Endothelial cell of umbilical vein (primary cell): ENCODE results near the gene AUTS2. TPM values are rescaled to one million over a fixed set of nuclear protein-coding genes. Genes with fewer than 3 reads are reported as not detected.

Experiments
- BruUV-seq: library from RNA; stranded (reverse); fragments of 400-500 nt; replicated peaks from 2 replicates; lab custom pipeline; 2021; lab: Mats Ljungman, UMichigan
- CTCF ChIA-PET: fragments of 300-600, 350-600 bp; sonication (Branson Sonifier 250); formaldehyde crosslinking; loops from one replicate; lab custom pipeline; 2021; ENCODE audit warnings: antibody characterized with exemption, inconsistent platforms; lab: Charles Lee
- POLR2A ChIA-PET: fragments of 300-600, 350-600 bp; sonication (Branson Sonifier 250); formaldehyde crosslinking; loops from one replicate; lab custom pipeline; 2021; ENCODE audit warnings: antibody characterized with exemption, inconsistent platforms; lab: Charles Lee
- DNase-seq: peaks from one replicate; pipeline ENCODE4 v3.0.0-alpha.2; 2011; ENCODE audit warnings: low read depth, low spot score
- FAIRE-seq: peaks from 2 replicates; lab custom pipeline; 2011; peaks lifted over from hg19 to GRCh38; lab: Jason Lieb, UNC
- H2AFZ ChIP-seq: 2 replicates; pipeline ENCODE4 v1.6.0; 2012; ENCODE audit warnings: low read depth, low read length, control low read depth, inconsistent platforms
- H3K27ac ChIP-seq: 2 replicates; pipeline ENCODE4 v1.5.1; 2011; ENCODE audit warnings: low read depth, mild to moderate bottlenecking, control low read depth, low read length, moderate library complexity; ENCODE audit not compliant: insufficient read depth
- H3K27me3 ChIP-seq, 2 experiments: 2 replicates each; pipeline versions ENCODE4 v1.6.0 to v1.6.1; 2011; ENCODE audit warnings: low read length in 2 of 2, mixed read lengths in 1 of 2; ENCODE audit not compliant: control insufficient read depth in 2 of 2, insufficient read depth in 2 of 2
- H3K36me3 ChIP-seq, 2 experiments: 2 replicates in 1 of 2; 3 replicates in 1 of 2; pipeline ENCODE4 v1.5.1; 2011; ENCODE audit warnings: low read length in 2 of 2, mild to moderate bottlenecking in 1 of 2, moderate library complexity in 1 of 2; ENCODE audit not compliant: control insufficient read depth in 2 of 2, insufficient read depth in 2 of 2; ENCODE audit errors: extremely low read depth in 1 of 2
- H3K4me1 ChIP-seq: 3 replicates; pipeline ENCODE4 v1.5.1; 2011; ENCODE audit warnings: mild to moderate bottlenecking, low read length; ENCODE audit not compliant: control insufficient read depth, insufficient read depth; ENCODE audit errors: extremely low read depth
- H3K4me2 ChIP-seq: 2 replicates; pipeline ENCODE4 v1.6.1; 2011; ENCODE audit warnings: low read length, control low read depth, mixed read lengths; ENCODE audit not compliant: insufficient read depth
- H3K4me3 ChIP-seq, 3 experiments: fragments of 200-600 bp in 1 of 3; sonication (generic), shearing (Covaris generic) in 1 of 3; replicated peaks in 1 of 3; 2 replicates each; pipeline ENCODE4 v1.5.1; 2011 to 2016; ENCODE audit warnings: control low read depth in 3 of 3, low read length in 3 of 3, mild to moderate bottlenecking in 2 of 3, inconsistent platforms in 1 of 3, low read depth in 1 of 3, moderate library complexity in 1 of 3; ENCODE audit not compliant: insufficient read depth in 1 of 3
- H3K79me2 ChIP-seq: 2 replicates; pipeline ENCODE4 v1.6.0; 2012; ENCODE audit warnings: low read length, inconsistent platforms; ENCODE audit not compliant: control insufficient read depth, insufficient read depth
- H3K9ac ChIP-seq: replicated peaks from 2 replicates; pipeline ENCODE3; 2011; ENCODE audit warnings: low read length, control low read depth; ENCODE audit not compliant: insufficient read depth; ENCODE audit errors: extremely low read depth
- H3K9me1 ChIP-seq: replicated peaks from 3 replicates; pipeline ENCODE4 v1.6.0; 2011; ENCODE audit warnings: mild to moderate bottlenecking, low read length; ENCODE audit not compliant: control insufficient read depth, insufficient read depth; ENCODE audit errors: extremely low read depth
- H3K9me3 ChIP-seq: replicated peaks from 2 replicates; pipeline ENCODE4 v1.5.1; 2012; ENCODE audit warnings: low read length, inconsistent platforms; ENCODE audit not compliant: control insufficient read depth, insufficient read depth
- H4K20me1 ChIP-seq: replicated peaks from 2 replicates; pipeline ENCODE3; 2011; ENCODE audit warnings: mild to moderate bottlenecking, low read length; ENCODE audit not compliant: control insufficient read depth, insufficient read depth; ENCODE audit errors: extremely low read depth
- EZH2 ChIP-seq: IDR thresholded peaks from 2 replicates; pipeline ENCODE4 v1.6.1; 2012; ENCODE audit warnings: borderline replicate concordance, low read depth, mild to moderate bottlenecking, moderate library complexity, low read length, inconsistent platforms; ENCODE audit not compliant: severe bottlenecking
- FOS ChIP-seq: IDR thresholded peaks from 2 replicates; pipeline ENCODE4 v1.6.1; 2011; ENCODE audit warnings: mild to moderate bottlenecking, low read length, moderate library complexity, borderline replicate concordance; ENCODE audit not compliant: insufficient read depth
- GATA2 ChIP-seq: IDR thresholded peaks from 2 replicates; pipeline ENCODE4 v1.7.0; 2011; ENCODE audit warnings: low read depth, mild to moderate bottlenecking, moderate library complexity, mixed read lengths, low read length; ENCODE audit not compliant: insufficient read length, insufficient read depth
- JUN ChIP-seq: IDR thresholded peaks from 2 replicates; pipeline ENCODE4 v1.6.1; 2011; ENCODE audit warnings: borderline replicate concordance, low read depth; ENCODE audit not compliant: insufficient read length, insufficient read depth
- MYC ChIP-seq: IDR thresholded peaks from one replicate; pipeline ENCODE4 v1.6.1; 2011; ENCODE audit warnings: mild to moderate bottlenecking, low read depth, low read length
- POLR2A ChIP-seq: IDR thresholded peaks from 2 replicates; pipeline ENCODE4 v1.6.1; 2012; ENCODE audit warnings: low read depth, mild to moderate bottlenecking, control low read depth, low read length
- POLR2AphosphoS5 ChIP-seq: IDR thresholded peaks from 2 replicates; pipeline ENCODE4 v1.6.1; 2012; ENCODE audit warnings: low read depth, mild to moderate bottlenecking, control low read depth, low read length, moderate library complexity; ENCODE audit not compliant: insufficient read depth
- dilution Hi-C: fragments of 300-500 bp; cut with MboI; formaldehyde crosslinking; loops from one replicate; pipeline ENCODE4 v1.15.0; 2019; ENCODE audit warnings: low sequenced_read_pairs; ENCODE audit not compliant: extremely low pct_ligation_motif_present
- intact Hi-C: fragments of 100-400 bp; cut with micrococcal nuclease; formaldehyde crosslinking; loops from one replicate; pipeline ENCODE4 v1.10.0; 2022
- polyA plus RNA-seq, 4 experiments: library from polyadenylated mRNA; depleted of rRNA in 3 of 4; stranded (reverse) in 3 of 4; unstranded in 1 of 4; fragments of >200 nt; gene quantifications; 2 replicates each; pipeline versions ENCODE4 v1.2.1 to v1.2.3, GENCODE V29; 2011 to 2012; ENCODE audit warnings: missing spikeins in 1 of 4
- total RNA-seq: library from RNA; stranded (reverse); gene quantifications from 2 replicates; pipeline ENCODE4 v1.2.3, GENCODE V29; 2021
- TF ChIP-seq, protein P1 (sequence below), 2 donors: IDR thresholded peaks; 1 replicate in 1 of 2; 2 replicates in 1 of 2; pipeline ENCODE4 v1.5.1; 2011; ENCODE audit warnings: low read length in 2 of 2, mild to moderate bottlenecking in 2 of 2, moderate library complexity in 2 of 2, control low read depth in 1 of 2, inconsistent platforms in 1 of 2, low read depth in 1 of 2; ENCODE audit not compliant: insufficient read depth in 1 of 2; ENCODE audit errors: extremely low read depth in 1 of 2
- TF ChIP-seq, protein P2 (sequence below): IDR thresholded peaks from 2 replicates; pipeline ENCODE4 v1.6.1; 2011; ENCODE audit not compliant: insufficient read depth, insufficient read length

The AUTS2 gene
- total and polyA plus RNA-seq, 2 donors (not counting 3 experiments of a cell fraction or from before 2014, with no cell fraction given), result 0.59 to 8.0 TPM

DNA sequence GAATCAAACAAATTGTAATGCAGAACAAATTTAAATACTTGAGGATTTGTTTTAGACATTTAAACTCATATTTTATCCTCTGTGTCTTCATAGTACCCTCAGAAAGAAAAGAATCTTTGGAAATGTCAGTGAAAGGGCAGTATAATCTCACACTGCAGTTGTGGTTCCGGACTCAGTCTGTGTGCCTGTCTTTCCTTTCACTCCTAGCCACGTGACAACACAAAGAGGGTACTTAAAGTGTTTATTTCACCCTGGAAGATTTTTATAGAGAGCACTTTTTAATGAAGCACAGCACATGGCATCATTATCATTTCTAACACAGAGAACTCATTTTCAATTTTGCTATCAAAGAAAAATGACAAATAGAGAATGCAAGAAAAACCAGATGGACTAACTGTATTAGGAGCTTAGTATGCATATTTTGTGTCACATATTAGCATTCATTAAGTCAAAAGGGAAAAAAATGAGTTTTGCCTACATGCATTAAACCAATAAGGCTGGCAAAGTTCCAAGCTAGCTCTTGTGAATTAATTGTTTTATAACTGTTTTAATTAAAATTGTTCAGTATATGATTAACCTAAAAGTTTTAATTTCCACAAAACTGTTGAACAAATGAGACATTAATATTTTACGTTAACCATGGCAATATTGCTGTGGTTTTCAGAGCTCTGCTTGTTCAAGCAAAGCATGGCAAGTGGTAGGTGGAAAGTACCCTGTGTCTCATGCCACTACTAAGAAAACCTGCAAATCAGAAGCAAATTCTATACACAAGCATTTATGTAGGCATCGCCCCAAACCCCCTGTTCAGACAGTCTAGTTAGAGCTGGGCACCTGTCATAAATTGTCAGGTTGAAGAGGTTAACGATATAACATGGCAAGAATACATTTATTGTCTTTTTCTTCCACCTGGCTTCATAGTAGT, 65.9 kb downstream of the AUTS2 start:
- Histone ChIP-seq H3K4me1 (no peaks in the 10 kb centered on the region), H3K4me2 (no peak overlapping the region), H3K36me3 (no peaks in the 10 kb centered on the region), H3K27ac (no peak overlapping the region), H3K9me1 (no peaks in the 10 kb centered on the region), H3K79me2 (no peaks in the 10 kb centered on the region), H3K27me3 (no peaks in the 10 kb centered on the region), H4K20me1 (no peaks in the 10 kb centered on the region), H3K9ac (no peak overlapping the region), H3K4me3 (no peak overlapping the region), H3K9me3 (no peaks in the 10 kb centered on the region), H2AFZ (no peak overlapping the region)
- dilution Hi-C loops (no loop called here), intact Hi-C loops (no loop called here)
- no TSS peak for BruUV-seq
- DNase-seq (no peak), FAIRE-seq (no peak)
- POLR2A ChIA-PET, result no interaction called here
- no peak for TF ChIP-seq FOS
- no peak for TF ChIP-seq POLR2AphosphoS5
- TF ChIP-seq JUN, result no peak
- TF ChIP-seq POLR2A, result no peak
- TF ChIP-seq EZH2, result no peak
- TF ChIP-seq MYC, result no peak
- TF ChIP-seq, protein P1, sequence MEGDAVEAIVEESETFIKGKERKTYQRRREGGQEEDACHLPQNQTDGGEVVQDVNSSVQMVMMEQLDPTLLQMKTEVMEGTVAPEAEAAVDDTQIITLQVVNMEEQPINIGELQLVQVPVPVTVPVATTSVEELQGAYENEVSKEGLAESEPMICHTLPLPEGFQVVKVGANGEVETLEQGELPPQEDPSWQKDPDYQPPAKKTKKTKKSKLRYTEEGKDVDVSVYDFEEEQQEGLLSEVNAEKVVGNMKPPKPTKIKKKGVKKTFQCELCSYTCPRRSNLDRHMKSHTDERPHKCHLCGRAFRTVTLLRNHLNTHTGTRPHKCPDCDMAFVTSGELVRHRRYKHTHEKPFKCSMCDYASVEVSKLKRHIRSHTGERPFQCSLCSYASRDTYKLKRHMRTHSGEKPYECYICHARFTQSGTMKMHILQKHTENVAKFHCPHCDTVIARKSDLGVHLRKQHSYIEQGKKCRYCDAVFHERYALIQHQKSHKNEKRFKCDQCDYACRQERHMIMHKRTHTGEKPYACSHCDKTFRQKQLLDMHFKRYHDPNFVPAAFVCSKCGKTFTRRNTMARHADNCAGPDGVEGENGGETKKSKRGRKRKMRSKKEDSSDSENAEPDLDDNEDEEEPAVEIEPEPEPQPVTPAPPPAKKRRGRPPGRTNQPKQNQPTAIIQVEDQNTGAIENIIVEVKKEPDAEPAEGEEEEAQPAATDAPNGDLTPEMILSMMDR (IDR thresholded peaks at IDR 0.05; ENCODE audit: extremely low read depth in 1 of 2, insufficient read depth in 1 of 2, low read depth in 1 of 2, low read length in 2 of 2), result no peak
- TF ChIP-seq, protein P2, sequence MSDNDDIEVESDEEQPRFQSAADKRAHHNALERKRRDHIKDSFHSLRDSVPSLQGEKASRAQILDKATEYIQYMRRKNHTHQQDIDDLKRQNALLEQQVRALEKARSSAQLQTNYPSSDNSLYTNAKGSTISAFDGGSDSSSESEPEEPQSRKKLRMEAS, result no peak
- TF ChIP-seq GATA2, result no peak
- CTCF ChIA-PET, result no interaction called here
